Neutrophil (primary cell): ENCODE data around the gene ITPR2.

Source experiments
- H3K27ac ChIP-seq: fragments of 200-600 bp; sonication (generic); 2 replicates; pipeline ENCODE4 v1.5.1; 2016; ENCODE audit warnings: mild to moderate bottlenecking, moderate library complexity
- H3K27me3 ChIP-seq: fragments of 200-600 bp; sonication (generic); 2 replicates; pipeline ENCODE4 v1.6.0; 2016; ENCODE audit warnings: mild to moderate bottlenecking
- H3K36me3 ChIP-seq: fragments of 200-600 bp; sonication (generic); 2 replicates; pipeline ENCODE4 v1.5.1; 2017
- H3K4me1 ChIP-seq, 2 experiments: fragments of 200-600 bp in 1 of 2; sonication (generic) in 1 of 2; 1 replicate in 1 of 2; 2 replicates in 1 of 2; pipeline versions ENCODE4 v1.5.1 to v1.6.1; 2013 to 2016; ENCODE audit warnings: low read depth in 1 of 2, low read length in 1 of 2, mild to moderate bottlenecking in 1 of 2, moderate library complexity in 1 of 2; ENCODE audit not compliant: control insufficient read depth in 1 of 2, insufficient read depth in 1 of 2
- H3K4me3 ChIP-seq, 2 experiments: fragments of 200-600 bp in 1 of 2; sonication (generic) in 1 of 2; 1 replicate in 1 of 2; 2 replicates in 1 of 2; pipeline ENCODE4 v1.5.1; 2013 to 2016; ENCODE audit warnings: low read depth in 1 of 2, low read length in 1 of 2, mild to moderate bottlenecking in 1 of 2, moderate library complexity in 1 of 2
- H3K9me3 ChIP-seq: fragments of 200-600 bp; sonication (generic); 2 replicates; pipeline ENCODE4 v1.5.1; 2016
- TF ChIP-seq, protein P1 (sequence below): fragments of 200-600 bp; sonication (generic); IDR thresholded peaks from 2 replicates; pipeline ENCODE4 v1.5.1; 2016; ENCODE audit warnings: antibody characterized with exemption

ITPR2 gene

DNA sequence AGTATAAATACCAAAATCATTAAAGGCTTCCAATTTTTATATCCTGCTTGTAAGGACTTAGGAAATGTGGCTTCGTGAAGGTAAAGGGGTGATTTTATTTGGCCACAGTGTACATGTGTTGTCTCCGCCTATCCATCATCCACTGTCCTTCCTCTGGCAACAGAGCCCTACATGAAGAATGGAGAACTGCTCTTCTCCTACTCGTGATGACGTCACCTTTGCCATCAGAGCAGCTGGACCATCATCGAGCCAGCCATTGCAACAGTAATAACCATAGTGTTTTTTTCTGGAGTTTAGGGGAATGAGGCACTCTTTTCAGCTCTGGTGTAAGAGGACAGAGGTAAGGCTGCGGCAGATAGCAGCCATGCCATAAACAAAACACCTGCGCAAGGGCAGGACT lies 19.2 kb downstream of the ITPR2 start:
- H3K27me3 ChIP-seq, result no peaks in the 10 kb centered on the region
- H3K27ac ChIP-seq, result no peak overlapping the region
- no peaks in the 10 kb centered on the region for H3K4me1 ChIP-seq
- H3K4me3 ChIP-seq, result no peak overlapping the region
- H3K9me3 ChIP-seq, result no peaks in the 10 kb centered on the region
- peaks cover 4% of the 10 kb centered on the region for H3K36me3 ChIP-seq
- TF ChIP-seq, protein P1, sequence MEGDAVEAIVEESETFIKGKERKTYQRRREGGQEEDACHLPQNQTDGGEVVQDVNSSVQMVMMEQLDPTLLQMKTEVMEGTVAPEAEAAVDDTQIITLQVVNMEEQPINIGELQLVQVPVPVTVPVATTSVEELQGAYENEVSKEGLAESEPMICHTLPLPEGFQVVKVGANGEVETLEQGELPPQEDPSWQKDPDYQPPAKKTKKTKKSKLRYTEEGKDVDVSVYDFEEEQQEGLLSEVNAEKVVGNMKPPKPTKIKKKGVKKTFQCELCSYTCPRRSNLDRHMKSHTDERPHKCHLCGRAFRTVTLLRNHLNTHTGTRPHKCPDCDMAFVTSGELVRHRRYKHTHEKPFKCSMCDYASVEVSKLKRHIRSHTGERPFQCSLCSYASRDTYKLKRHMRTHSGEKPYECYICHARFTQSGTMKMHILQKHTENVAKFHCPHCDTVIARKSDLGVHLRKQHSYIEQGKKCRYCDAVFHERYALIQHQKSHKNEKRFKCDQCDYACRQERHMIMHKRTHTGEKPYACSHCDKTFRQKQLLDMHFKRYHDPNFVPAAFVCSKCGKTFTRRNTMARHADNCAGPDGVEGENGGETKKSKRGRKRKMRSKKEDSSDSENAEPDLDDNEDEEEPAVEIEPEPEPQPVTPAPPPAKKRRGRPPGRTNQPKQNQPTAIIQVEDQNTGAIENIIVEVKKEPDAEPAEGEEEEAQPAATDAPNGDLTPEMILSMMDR, result no peak

DNA sequence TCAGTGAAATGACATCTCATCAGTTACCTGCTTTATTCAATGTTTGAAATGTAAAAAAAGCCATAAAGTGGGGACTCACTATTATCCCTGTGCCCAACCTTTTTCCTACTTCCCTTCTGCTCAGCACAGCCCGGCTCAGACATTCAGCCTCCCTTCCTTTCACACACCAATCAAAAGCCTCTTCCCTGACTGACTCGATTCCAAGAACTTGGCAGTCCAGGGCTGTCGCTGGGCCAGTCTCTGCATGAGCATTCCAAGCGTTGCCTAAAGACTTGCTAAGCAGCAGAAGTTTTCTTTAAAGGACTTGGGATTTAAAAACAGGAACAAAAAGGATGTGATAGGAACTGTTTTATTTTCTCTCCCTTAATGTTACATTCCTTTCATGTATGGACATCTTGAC lies 22.7 kb downstream of the ITPR2 start:
- no peak overlapping the region for H3K4me3 ChIP-seq
- TF ChIP-seq, protein P1, result no peak
- H3K4me1 ChIP-seq, result no peaks in the 10 kb centered on the region
- no peaks in the 10 kb centered on the region for H3K9me3 ChIP-seq
- no peaks in the 10 kb centered on the region for H3K27me3 ChIP-seq
- no peak overlapping the region for H3K27ac ChIP-seq
- H3K36me3 ChIP-seq, result peaks cover 4% of the 10 kb centered on the region

DNA sequence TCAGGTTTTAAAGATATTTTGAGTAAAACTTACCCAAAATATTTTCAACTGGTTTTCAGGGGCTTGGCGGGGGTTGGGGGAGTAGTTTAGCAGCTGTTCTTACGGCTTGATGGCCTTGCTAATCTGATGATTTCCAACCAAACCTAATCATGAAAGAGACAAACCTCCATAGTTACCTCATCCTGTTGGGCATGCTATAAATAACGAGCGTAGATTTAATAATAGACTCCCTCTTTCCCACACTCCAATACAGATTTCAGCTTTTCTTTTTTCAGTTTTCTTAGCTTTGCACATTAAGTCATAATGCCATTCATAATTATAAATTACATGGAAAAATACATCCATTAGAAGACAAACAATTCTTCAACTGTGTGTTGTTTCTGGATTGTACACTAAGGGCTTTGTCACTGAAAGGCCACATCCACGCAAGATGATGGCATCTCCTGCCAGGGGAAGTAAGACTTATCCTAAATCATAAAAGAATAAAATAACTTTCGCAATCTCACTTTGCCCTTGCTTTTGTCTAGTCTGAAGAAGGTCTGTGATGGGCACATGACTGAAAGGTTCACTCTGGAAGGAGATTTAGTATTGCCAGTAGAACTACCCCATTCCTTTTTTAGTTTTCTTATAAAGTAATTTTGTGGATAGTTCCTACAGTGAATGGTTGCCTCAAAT lies 23.2 kb downstream of the ITPR2 start:
- H3K36me3 ChIP-seq, result peaks cover under 1% of the 10 kb centered on the region
- no peaks in the 10 kb centered on the region for H3K4me1 ChIP-seq
- H3K27me3 ChIP-seq, result no peaks in the 10 kb centered on the region
- no peak overlapping the region for H3K4me3 ChIP-seq
- no peaks in the 10 kb centered on the region for H3K9me3 ChIP-seq
- H3K27ac ChIP-seq, result no peak overlapping the region
- TF ChIP-seq, protein P1, result no peak

DNA sequence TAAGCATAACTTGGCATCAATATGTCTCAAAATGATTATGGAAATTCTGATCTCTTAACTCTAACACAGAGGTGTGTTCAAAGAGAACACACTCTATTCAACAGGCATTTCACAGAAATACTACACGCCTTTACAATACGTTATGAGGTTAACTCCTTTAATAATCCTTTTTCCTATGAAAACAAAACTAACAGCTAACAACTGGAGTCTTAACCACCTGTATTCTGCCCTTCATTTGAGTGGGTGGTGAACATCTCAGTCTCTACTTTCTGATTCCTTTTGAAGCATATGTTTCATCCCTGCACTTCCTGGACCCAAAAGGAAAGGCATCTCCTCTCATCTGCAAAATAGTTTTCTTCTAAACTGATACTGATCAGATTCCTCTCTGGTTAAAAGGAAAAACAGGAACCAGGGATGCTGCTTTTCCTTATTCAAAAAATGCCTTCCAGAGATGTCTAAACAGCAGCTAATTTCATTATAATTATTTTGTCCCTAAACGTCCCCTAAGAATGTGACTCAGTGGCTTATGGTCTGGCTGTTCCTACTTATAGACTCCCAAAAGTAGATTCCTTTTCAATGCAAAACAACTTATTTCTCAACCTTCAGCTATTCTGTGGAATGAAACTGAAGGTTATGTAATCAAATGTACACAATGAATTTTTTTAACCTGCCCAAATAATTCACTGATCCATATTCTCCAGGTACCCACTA lies 24.1 kb downstream of the ITPR2 start:
- no peaks in the 10 kb centered on the region for H3K27me3 ChIP-seq
- H3K36me3 ChIP-seq, result no peaks in the 10 kb centered on the region
- H3K27ac ChIP-seq, result no peak overlapping the region
- no peak overlapping the region for H3K4me3 ChIP-seq
- no peaks in the 10 kb centered on the region for H3K4me1 ChIP-seq
- H3K9me3 ChIP-seq, result no peaks in the 10 kb centered on the region
- TF ChIP-seq, protein P1, result no peak

DNA sequence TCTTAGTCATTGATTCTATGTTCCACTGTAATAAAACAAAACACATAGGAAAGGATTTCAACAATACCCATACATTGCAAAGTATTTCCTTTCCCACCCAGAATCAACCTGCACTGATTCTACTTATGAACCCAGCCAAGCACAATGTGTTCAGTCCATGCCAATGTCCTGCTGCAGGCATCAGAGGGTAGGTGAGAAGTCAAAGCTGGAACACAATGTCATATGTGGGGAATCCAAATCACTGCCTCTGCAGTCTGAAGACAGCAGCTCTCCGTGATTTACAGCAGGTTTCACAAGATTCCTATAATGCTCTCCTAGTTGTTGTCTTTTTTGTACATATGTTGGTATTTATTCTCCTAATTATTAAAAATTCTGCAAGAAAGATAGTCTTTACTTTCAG lies 25.7 kb downstream of the ITPR2 start:
- H3K36me3 ChIP-seq, result no peaks in the 10 kb centered on the region
- H3K4me1 ChIP-seq, result no peaks in the 10 kb centered on the region
- no peak overlapping the region for H3K27ac ChIP-seq
- no peaks in the 10 kb centered on the region for H3K27me3 ChIP-seq
- H3K9me3 ChIP-seq, result no peaks in the 10 kb centered on the region
- TF ChIP-seq, protein P1, result no peak
- no peak overlapping the region for H3K4me3 ChIP-seq
